A549 (cell line): ENCODE results near the gene EIF4G1. TPM values are rescaled to one million over a fixed set of nuclear protein-coding genes. Genes with fewer than 3 reads are reported as not detected.

Experiments
- ATAC-seq, 2 experiments: fragments of 200-7000 bp in 1 of 2; fragments of >200 bp in 1 of 2; cut with Nextera tagmentation in 1 of 2; cut with Tn5 transposase in 1 of 2; 3 replicates each; pipeline versions ENCODE4 v1.8.0 to v1.9.1; 2018 to 2020; ENCODE audit warnings: mild to moderate bottlenecking in 1 of 2, moderate library complexity in 1 of 2
- CTCF ChIA-PET: fragments of 300-600 bp; sonication (Branson Sonifier 250); formaldehyde crosslinking; extraction: SDS; loops from one replicate; lab custom pipeline; 2021; ENCODE audit warnings: antibody characterized with exemption, inconsistent platforms; lab: Yijun Ruan, JAX
- POLR2A ChIA-PET: fragments of 350-600 bp; formaldehyde crosslinking; extraction: SDS; loops from one replicate; lab custom pipeline; 2021; ENCODE audit warnings: antibody characterized with exemption, inconsistent platforms; lab: Yijun Ruan, JAX
- DNase-seq, 2 experiments: peaks; one replicate each; pipeline versions ENCODE4 v3.0.0 to v3.0.0-alpha.2; 2011 to 2016; ENCODE audit warnings: low read depth in 1 of 2, low spot score in 1 of 2
- FAIRE-seq: peaks from 2 replicates; lab custom pipeline; 2011; peaks lifted over from hg19 to GRCh38; lab: Jason Lieb, UNC
- H3K27ac ChIP-seq, 2 experiments: fragments of >200 bp; sonication (Bioruptor Twin); formaldehyde crosslinking; 3 replicates each; pipeline ENCODE4 v1.5.1; 2016 to 2017
- H3K4me1 ChIP-seq: fragments of >200 bp; sonication (Bioruptor Twin); formaldehyde crosslinking; 3 replicates; pipeline ENCODE4 v1.6.1; 2016
- H3K4me2 ChIP-seq: fragments of >200 bp; sonication (Bioruptor Twin); formaldehyde crosslinking; 3 replicates; pipeline ENCODE4 v1.6.1; 2016
- H3K4me3 ChIP-seq: fragments of >200 bp; sonication (Bioruptor Twin); formaldehyde crosslinking; 3 replicates; pipeline ENCODE4 v1.5.1; 2016
- H3K9me3 ChIP-seq: fragments of >200 bp; sonication (Bioruptor Twin); formaldehyde crosslinking; 3 replicates; pipeline ENCODE4 v1.6.1; 2016
- CHD2 ChIP-seq: fragments of 150-350 bp; IDR thresholded peaks from 2 replicates; pipeline ENCODE4 v1.6.1; 2014; ENCODE audit warnings: low read length; ENCODE audit not compliant: partially characterized antibody
- E2F6 ChIP-seq: IDR thresholded peaks from 2 replicates; pipeline ENCODE4 v1.6.1; 2012; ENCODE audit warnings: low read depth, borderline replicate concordance
- EHF ChIP-seq: fragments of 250-450 bp; sonication (Bioruptor Pico); IDR thresholded peaks from 2 replicates; pipeline ENCODE4 v1.5.0; 2020; ENCODE audit warnings: mild to moderate bottlenecking
- EHMT2 ChIP-seq: fragments of 200-600 bp; sonication (generic); IDR thresholded peaks from 2 replicates; pipeline ENCODE4 v1.6.1; 2016; ENCODE audit warnings: antibody characterized with exemption, low read depth, mild to moderate bottlenecking, moderate library complexity
- FOSB ChIP-seq: fragments of 250-450 bp; sonication (Bioruptor Pico); IDR thresholded peaks from 2 replicates; pipeline ENCODE4 v1.5.0; 2020; ENCODE audit warnings: mild to moderate bottlenecking, moderate library complexity
- FOSL2 ChIP-seq, 2 experiments: fragments of 450-650 bp in 1 of 2; fragments of >200 bp in 1 of 2; sonication (Bioruptor Twin) in 1 of 2; formaldehyde crosslinking; IDR thresholded peaks; 2 replicates each; pipeline versions ENCODE4 v1.5.0 to v1.6.1; 2016 to 2020; ENCODE audit warnings: mild to moderate bottlenecking in 1 of 2, moderate library complexity in 1 of 2
- FOXS1 ChIP-seq: fragments of 250-450 bp; sonication (Bioruptor Pico); IDR thresholded peaks from 2 replicates; pipeline ENCODE4 v1.5.0; 2020; ENCODE audit warnings: mild to moderate bottlenecking, moderate library complexity
- GATA3 ChIP-seq: IDR thresholded peaks from 2 replicates; pipeline ENCODE4 v1.6.1; 2012; ENCODE audit warnings: borderline replicate concordance
- HOXB5 ChIP-seq: fragments of 250-450 bp; sonication (Bioruptor Pico); IDR thresholded peaks from 2 replicates; pipeline ENCODE4 v1.5.0; 2020; ENCODE audit warnings: mild to moderate bottlenecking, moderate library complexity
- KDM5A ChIP-seq: fragments of 200-600 bp; sonication (generic); IDR thresholded peaks from 2 replicates; pipeline ENCODE4 v1.6.1; 2016; ENCODE audit warnings: antibody characterized with exemption, mild to moderate bottlenecking
- MAX ChIP-seq: IDR thresholded peaks from 2 replicates; pipeline ENCODE4 v1.6.1; 2012
- MYC ChIP-seq: IDR thresholded peaks from 2 replicates; pipeline ENCODE4 v1.6.1; 2012; ENCODE audit warnings: mild to moderate bottlenecking, inconsistent platforms, low read length, improper control_type of control experiment, borderline replicate concordance
- NR3C1 ChIP-seq: fragments of >200 bp; sonication (Bioruptor Twin); formaldehyde crosslinking; IDR thresholded peaks from 3 replicates; pipeline ENCODE4 v1.6.1; 2017
- PBX3 ChIP-seq: IDR thresholded peaks from 2 replicates; pipeline ENCODE4 v1.6.1; 2012
- PHF8 ChIP-seq: fragments of 200-600 bp; sonication (generic); IDR thresholded peaks from 2 replicates; pipeline ENCODE4 v1.6.1; 2016; ENCODE audit warnings: low read depth, mild to moderate bottlenecking, antibody characterized with exemption, moderate library complexity, borderline replicate concordance
- RAD21 ChIP-seq, 2 experiments: fragments of >200 bp in 1 of 2; sonication (Bioruptor Twin) in 1 of 2; formaldehyde crosslinking in 1 of 2; IDR thresholded peaks in 1 of 2; conservative IDR thresholded peaks in 1 of 2; 2 replicates in 1 of 2; 3 replicates in 1 of 2; pipeline ENCODE4 v1.6.1; 2012 to 2018; ENCODE audit warnings: inconsistent platforms in 1 of 2
- RCOR1 ChIP-seq: fragments of 150-350 bp; IDR thresholded peaks from 2 replicates; pipeline ENCODE4 v1.6.1; 2014; ENCODE audit warnings: antibody characterized with exemption, low read length, low read depth
- REST ChIP-seq: fragments of 200-600 bp; sonication (generic); IDR thresholded peaks from 2 replicates; pipeline ENCODE4 v1.6.1; 2016; ENCODE audit warnings: antibody characterized with exemption, mild to moderate bottlenecking, moderate library complexity
- RFX5 ChIP-seq: fragments of 450-650 bp; IDR thresholded peaks from 2 replicates; pipeline ENCODE4 v1.7.1; 2014; ENCODE audit warnings: antibody characterized with exemption, mild to moderate bottlenecking, moderate library complexity
- SMC3 ChIP-seq: fragments of >200 bp; sonication (Bioruptor Twin); formaldehyde crosslinking; IDR thresholded peaks from 3 replicates; pipeline ENCODE4 v1.6.1; 2018; ENCODE audit warnings: inconsistent platforms
- ZFP36 ChIP-seq: fragments of 450-650 bp; IDR thresholded peaks from 2 replicates; pipeline ENCODE4 v1.6.1; 2014; ENCODE audit warnings: borderline replicate concordance; ENCODE audit not compliant: partially characterized antibody
- WGBS: methylation state at CpG from one replicate; pipeline ENCODE4 v1.1.6; 2017; ENCODE audit errors: missing lambda C conversion rate; 5-methylcytosine and 5-hydroxymethylcytosine counted together
- polyA plus RNA-seq, 4 experiments: library from polyadenylated mRNA; depleted of rRNA in 3 of 4; stranded (reverse); fragments of >200 nt; fragmentation: RNase III in 1 of 4; extraction: RNeasy Plus Mini Kit Qiagen cat#74134 plus additional on column Dnase treatment in 1 of 4; gene quantifications; 2 replicates in 3 of 4; 3 replicates in 1 of 4; pipeline ENCODE4 v1.2.3, GENCODE V29; 2011 to 2017

EIF4G1 gene
- polyA plus RNA-seq, 2 of the 4 experiments (the other 2 are of a cell fraction): 152 to 248 TPM

GRCh38 chr3:184272269-184272668, 42.1 kb upstream of the EIF4G1 start:
- Histone ChIP-seq H3K4me3 (no peak overlapping the region), H3K4me1 (no peaks in the 10 kb centered on the region), H3K4me2 (no peak overlapping the region), H3K27ac (no peak overlapping the region), H3K9me3 (no peaks in the 10 kb centered on the region)
- DNase-seq: no peak
- TF ChIP-seq FOSL2 (IDR thresholded peaks at IDR 0.05) (no peak), FOSL2 (CRISPR knock-in tag; IDR thresholded peaks at IDR 0.05) (no peak), GATA3 (no peak), EHF (CRISPR knock-in tag) (no peak), PBX3 (no peak), E2F6 (no peak)
- no peak for ATAC-seq
- FAIRE-seq: no peak
- ChIA-PET POLR2A (interaction anchor here (0.6 kb wide), 1 partner anchor 119 kb away, joined by 8 read pairs; no protein-coding TSS in a partner anchor), CTCF (interaction anchor here (0.6 to 1.6 kb wide), 3 partner anchors 17 to 377 kb away, joined by 3 to 7 read pairs (median 3); no protein-coding TSS in a partner anchor)
- 15% methylated on average over 1 of the region's 1 CpG for WGBS

GRCh38 chr3:184275381-184275701, 39.1 kb upstream of the EIF4G1 start:
- H3K4me1 ChIP-seq: no peaks in the 10 kb centered on the region
- no peak overlapping the region for H3K27ac ChIP-seq
- DNase-seq (no peak), ATAC-seq (no peak; a peak in 1 of 6 replicates), FAIRE-seq (no peak)
- CTCF ChIA-PET: no interaction called here
- no peaks in the 10 kb centered on the region for H3K9me3 ChIP-seq
- H3K4me2 ChIP-seq: no peak overlapping the region
- TF ChIP-seq MYC (no peak), EHF (CRISPR knock-in tag) (no peak)
- TF ChIP-seq, all 56 proteins: peak for 0
- H3K4me3 ChIP-seq: no peak overlapping the region
- 62% methylated on average over 6 of the region's 12 CpGs for WGBS
- POLR2A ChIA-PET: no interaction called here

GRCh38 chr3:184275961-184276910, 38.2 kb upstream of the EIF4G1 start, which contains the start of gene ECE2:
Gene ECE2, plus strand, starts transcription at chr3:184276022. Its CDS starts 132 bp downstream, at chr3:184276154.
- POLR2A ChIA-PET: no interaction called here
- H3K4me2 ChIP-seq: no peak within 1 kb of the TSS
- TF ChIP-seq FOSB (CRISPR knock-in tag): no peak
- no peak for TF ChIP-seq SMC3
- no peak for TF ChIP-seq PHF8
- no peak for TF ChIP-seq ZFP36
- no peak for TF ChIP-seq RAD21 (conservative IDR thresholded peaks at IDR 0.05 in 1 of 2, IDR thresholded peaks at IDR 0.05 in 1 of 2)
- TF ChIP-seq RCOR1: no peak
- TF ChIP-seq EHMT2: no peak
- no peak for TF ChIP-seq NR3C1
- TF ChIP-seq HOXB5 (CRISPR knock-in tag): no peak
- TF ChIP-seq FOXS1: no peak
- TF ChIP-seq MAX: no peak
- TF ChIP-seq KDM5A: no peak
- no peak for TF ChIP-seq CHD2
- TF ChIP-seq MYC: no peak
- TF ChIP-seq REST: no peak
- TF ChIP-seq RFX5: no peak
- FAIRE-seq: no peak
- 67% methylated on average over 18 of the region's 65 CpGs for WGBS
- 0 out of 6 replicates have a peak, but pooled peaks of 1 of the 2 experiments have one; percentile 21 for ATAC-seq
- no peaks in the 10 kb centered on the region for H3K4me1 ChIP-seq
- no peak for DNase-seq
- CTCF ChIA-PET: no interaction called here
- H3K4me3 ChIP-seq: no peak within 1 kb of the TSS
- H3K27ac ChIP-seq: no peak within 1 kb of the TSS
- no peaks in the 10 kb centered on the region for H3K9me3 ChIP-seq
